Measurements from ENCODE around the gene AGAP1.

AGAP1 gene

GRCh38 chr2:235530735-235531134 lies 36.9 kb downstream of the AGAP1 start:
- in situ Hi-C loops (cut with MboI; ENCODE audit: low sequenced_read_pairs) = no loop called here

GRCh38 chr2:235532307-235532706 lies 38.5 kb downstream of the AGAP1 start:
- in situ Hi-C loops (cut with MboI; ENCODE audit: low sequenced_read_pairs) = no loop called here

GRCh38 chr2:235533198-235533597 lies 39.4 kb downstream of the AGAP1 start:
- in situ Hi-C loops (cut with MboI; ENCODE audit: low sequenced_read_pairs) = no loop called here

- in situ Hi-C loops (cut with MboI; ENCODE audit: low sequenced_read_pairs) = no loop called here
Observed at GRCh38 chr2:235533616-235534385, 40.0 kb downstream of the AGAP1 start.

- in situ Hi-C loops (cut with MboI; ENCODE audit: low sequenced_read_pairs) = no loop called here
Observed at GRCh38 chr2:235534678-235535422, 41.0 kb downstream of the AGAP1 start.

GRCh38 chr2:235535423-235536130 lies 41.7 kb downstream of the AGAP1 start:
- in situ Hi-C loops (cut with MboI; ENCODE audit: low sequenced_read_pairs) = no loop called here

GRCh38 chr2:235536711-235537110 lies 42.9 kb downstream of the AGAP1 start:
- in situ Hi-C loops (cut with MboI; ENCODE audit: low sequenced_read_pairs) = no loop called here

- in situ Hi-C loops (cut with MboI; ENCODE audit: low sequenced_read_pairs) = no loop called here
Observed at GRCh38 chr2:235537186-235537585, 43.3 kb downstream of the AGAP1 start.

- in situ Hi-C loops (cut with MboI; ENCODE audit: low sequenced_read_pairs) = no loop called here
Observed at GRCh38 chr2:235537587-235537986, 43.7 kb downstream of the AGAP1 start.

- in situ Hi-C loops (cut with MboI; ENCODE audit: low sequenced_read_pairs) = no loop called here
Observed at GRCh38 chr2:235538144-235538639, 44.3 kb downstream of the AGAP1 start.

- in situ Hi-C loops (cut with MboI; ENCODE audit: low sequenced_read_pairs) = no loop called here
Observed at GRCh38 chr2:235538981-235539380, 45.1 kb downstream of the AGAP1 start.

GRCh38 chr2:235539773-235540172 lies 45.9 kb downstream of the AGAP1 start:
- in situ Hi-C loops (cut with MboI; ENCODE audit: low sequenced_read_pairs) = no loop called here

GRCh38 chr2:235541016-235541415 lies 47.2 kb downstream of the AGAP1 start:
- in situ Hi-C loops (cut with MboI; ENCODE audit: low sequenced_read_pairs) = no loop called here

GRCh38 chr2:235541838-235542549 lies 48.2 kb downstream of the AGAP1 start:
- in situ Hi-C loops (cut with MboI; ENCODE audit: low sequenced_read_pairs) = no loop called here

GRCh38 chr2:235542733-235543127 lies 48.9 kb downstream of the AGAP1 start:
- in situ Hi-C loops (cut with MboI; ENCODE audit: low sequenced_read_pairs) = no loop called here

- in situ Hi-C loops (cut with MboI; ENCODE audit: low sequenced_read_pairs) = no loop called here
Observed at GRCh38 chr2:235543128-235543750, 49.4 kb downstream of the AGAP1 start.

- in situ Hi-C loops (cut with MboI; ENCODE audit: low sequenced_read_pairs) = no loop called here
Observed at GRCh38 chr2:235543851-235544688, 50.2 kb downstream of the AGAP1 start.

- in situ Hi-C loops (cut with MboI; ENCODE audit: low sequenced_read_pairs) = no loop called here
Observed at GRCh38 chr2:235544689-235544969, 50.8 kb downstream of the AGAP1 start.

GRCh38 chr2:235545339-235546150 lies 51.7 kb downstream of the AGAP1 start:
- in situ Hi-C loops (cut with MboI; ENCODE audit: low sequenced_read_pairs) = no loop called here
